HepG2 (cell line): ENCODE results near the gene C15orf62. TPM values are rescaled to one million over a fixed set of nuclear protein-coding genes. Genes with fewer than 3 reads are reported as not detected.

Experiments used
- ARID2 ChIP-seq: sonication (generic); formaldehyde crosslinking; IDR thresholded peaks from 2 replicates; pipeline ENCODE4 v1.8.1; 2022; ENCODE audit warnings: mild to moderate bottlenecking, missing genetic modification reagents, borderline replicate concordance
- ATF5 ChIP-seq: sonication (generic); formaldehyde crosslinking; IDR thresholded peaks from 2 replicates; pipeline ENCODE4 v1.4.0; 2020; ENCODE audit warnings: mild to moderate bottlenecking, low read depth, missing genetic modification reagents
- CREBL2 ChIP-seq: sonication (generic); formaldehyde crosslinking; IDR thresholded peaks from 2 replicates; pipeline ENCODE4 v1.8.1; 2023; ENCODE audit warnings: missing genetic modification reagents, mild to moderate bottlenecking, borderline replicate concordance
- ETV5 ChIP-seq: IDR thresholded peaks from 2 replicates; pipeline ENCODE4 v1.6.1; 2018; ENCODE audit warnings: missing biosample characterization, missing genetic modification reagents, inconsistent platforms, borderline replicate concordance
- EZH2 ChIP-seq: conservative IDR thresholded peaks from 2 replicates; pipeline ENCODE4 v1.6.1; 2012; ENCODE audit warnings: mild to moderate bottlenecking, low read depth, low read length, moderate library complexity
- FLYWCH1 ChIP-seq: sonication (generic); formaldehyde crosslinking; IDR thresholded peaks from 2 replicates; pipeline ENCODE4 v1.8.1; 2023; ENCODE audit warnings: mild to moderate bottlenecking, missing genetic modification reagents
- HDAC6 ChIP-seq: fragments of 200-600 bp; sonication (generic); IDR thresholded peaks from 2 replicates; pipeline ENCODE4 v1.7.0; 2017; ENCODE audit warnings: mild to moderate bottlenecking, antibody characterized with exemption, low read length, low read depth
- IRF9 ChIP-seq: sonication (generic); formaldehyde crosslinking; IDR thresholded peaks from 2 replicates; pipeline ENCODE4 v1.8.0; 2022; ENCODE audit warnings: missing genetic modification reagents, mild to moderate bottlenecking, borderline replicate concordance
- PITX1 ChIP-seq: sonication (generic); formaldehyde crosslinking; IDR thresholded peaks from 2 replicates; pipeline ENCODE4 v1.5.1; 2020; ENCODE audit warnings: mild to moderate bottlenecking, missing genetic modification reagents
- REXO4 ChIP-seq: sonication (generic); formaldehyde crosslinking; IDR thresholded peaks from 2 replicates; pipeline ENCODE4 v1.8.0; 2022; ENCODE audit warnings: missing genetic modification reagents, mild to moderate bottlenecking, borderline replicate concordance
- RNF2 ChIP-seq: fragments of 450-650 bp; conservative IDR thresholded peaks from 2 replicates; pipeline ENCODE4 v1.6.1; 2016; ENCODE audit warnings: low read depth
- TAF1 ChIP-seq: sonication (generic); formaldehyde crosslinking; IDR thresholded peaks from 2 replicates; pipeline ENCODE4 v1.4.0; 2020; ENCODE audit warnings: missing genetic modification reagents
- ZFP82 ChIP-seq: sonication (generic); formaldehyde crosslinking; IDR thresholded peaks from 2 replicates; pipeline ENCODE4 v1.5.1; 2020; ENCODE audit warnings: mild to moderate bottlenecking, missing genetic modification reagents, borderline replicate concordance
- ZMAT5 ChIP-seq: sonication (generic); formaldehyde crosslinking; IDR thresholded peaks from 2 replicates; pipeline ENCODE4 v1.5.0; 2020; ENCODE audit warnings: mild to moderate bottlenecking, low read depth, missing genetic modification reagents, borderline replicate concordance
- ZNF101 ChIP-seq: sonication (generic); formaldehyde crosslinking; IDR thresholded peaks from 2 replicates; pipeline ENCODE4 v1.4.0; 2020; ENCODE audit warnings: mild to moderate bottlenecking, low read depth, missing genetic modification reagents, borderline replicate concordance
- ZNF232 ChIP-seq: sonication (generic); formaldehyde crosslinking; IDR thresholded peaks from 2 replicates; pipeline ENCODE4 v1.4.0; 2020; ENCODE audit warnings: missing genetic modification reagents, borderline replicate concordance
- ZNF468 ChIP-seq: sonication (generic); formaldehyde crosslinking; IDR thresholded peaks from 2 replicates; pipeline ENCODE4 v1.8.0; 2022; ENCODE audit warnings: mild to moderate bottlenecking, moderate library complexity, missing genetic modification reagents
- ZNF589 ChIP-seq: sonication (generic); formaldehyde crosslinking; conservative IDR thresholded peaks from 2 replicates; pipeline ENCODE4 v1.8.0; 2022; ENCODE audit warnings: mild to moderate bottlenecking, moderate library complexity, missing genetic modification reagents
- ZNF776 ChIP-seq: sonication (generic); formaldehyde crosslinking; IDR thresholded peaks from 2 replicates; pipeline ENCODE4 v1.4.0; 2020; ENCODE audit warnings: mild to moderate bottlenecking, missing genetic modification reagents
- ZNF784 ChIP-seq: sonication (generic); formaldehyde crosslinking; IDR thresholded peaks from 2 replicates; pipeline ENCODE4 v1.5.1; 2020; ENCODE audit warnings: missing genetic modification reagents, mild to moderate bottlenecking, borderline replicate concordance
- polyA plus RNA-seq, 8 experiments: library from polyadenylated mRNA; depleted of rRNA in 3 of 8; stranded (reverse) in 7 of 8; unstranded in 1 of 8; fragments of >200 nt; fragmentation: Illumina TruSeq in 4 of 8; extraction: Trizol in 4 of 8; gene quantifications; 2 replicates each; pipeline versions ENCODE4 v1.2.1 to v1.2.3, GENCODE V29; 2011 to 2016; ENCODE audit warnings: low read depth in 4 of 8, missing spikeins in 1 of 8, mixed read lengths in 1 of 8; ENCODE audit not compliant: insufficient read depth in 1 of 8
- total RNA-seq, 5 experiments: library from RNA; depleted of rRNA; stranded (reverse); fragments of >200 nt; fragmentation: Illumina TruSeq; extraction: Trizol; gene quantifications; 2 replicates each; pipeline ENCODE4 v1.2.3, GENCODE V29; 2016; ENCODE audit warnings: low read depth in 1 of 5
- TF ChIP-seq, protein P1 (sequence below): sonication (generic); formaldehyde crosslinking; IDR thresholded peaks from 2 replicates; pipeline ENCODE4 v1.8.1; 2022; ENCODE audit warnings: mild to moderate bottlenecking, missing genetic modification reagents

C15orf62 gene
- total and polyA plus RNA-seq, 2 of the 13 experiments (the other 11 are each of a cell fraction or from before 2014, with no cell fraction given) = 0.51 to 1.1 TPM

GRCh38 chr15:40762919-40763800 lies 6.6 kb upstream of the C15orf62 start (continued):
- TF ChIP-seq ZFP82 (CRISPR knock-in tag) (no peak), ZNF589 (CRISPR knock-in tag) (0 out of 2 replicates have a peak, but pooled peaks have one; percentile 14), FLYWCH1 (CRISPR knock-in tag) (peak; percentile 93; the same call in 1 of the 2 replicates), TAF1 (no peak), ZMAT5 (CRISPR knock-in tag) (no peak), ZNF776 (CRISPR knock-in tag) (no peak), IRF9 (peak; percentile 77), ZNF784 (peak; percentile 18; the same call in 1 of the 2 replicates), EZH2 (no peak), ETV5 (CRISPR knock-in tag) (no peak), HDAC6 (no peak), RNF2 (peak; percentile 64), ZNF468 (CRISPR knock-in tag) (peak; percentile 52; the same call in 1 of the 2 replicates), ZNF232 (CRISPR knock-in tag) (peak; percentile 88), PITX1 (CRISPR knock-in tag) (0 out of 2 replicates have a peak, but pooled peaks have one; percentile 29), ARID2 (CRISPR knock-in tag) (no peak; the same call in 1 of the 2 replicates), ATF5 (CRISPR knock-in tag) (0 out of 2 replicates have a peak, but pooled peaks have one; percentile 7), ZNF101 (CRISPR knock-in tag) (peak; percentile 34; the same call in 1 of the 2 replicates), REXO4 (CRISPR knock-in tag) (0 out of 2 replicates have a peak, but pooled peaks have one; percentile 79), CREBL2 (peak; percentile 56; the same call in 1 of the 2 replicates)
- TF ChIP-seq, protein P1, sequence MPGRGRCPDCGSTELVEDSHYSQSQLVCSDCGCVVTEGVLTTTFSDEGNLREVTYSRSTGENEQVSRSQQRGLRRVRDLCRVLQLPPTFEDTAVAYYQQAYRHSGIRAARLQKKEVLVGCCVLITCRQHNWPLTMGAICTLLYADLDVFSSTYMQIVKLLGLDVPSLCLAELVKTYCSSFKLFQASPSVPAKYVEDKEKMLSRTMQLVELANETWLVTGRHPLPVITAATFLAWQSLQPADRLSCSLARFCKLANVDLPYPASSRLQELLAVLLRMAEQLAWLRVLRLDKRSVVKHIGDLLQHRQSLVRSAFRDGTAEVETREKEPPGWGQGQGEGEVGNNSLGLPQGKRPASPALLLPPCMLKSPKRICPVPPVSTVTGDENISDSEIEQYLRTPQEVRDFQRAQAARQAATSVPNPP (CRISPR knock-in tag) = peak; percentile 77; the same call in 1 of the 2 replicates
